ENCODE data around the gene VIL1. TPM values are rescaled to one million over a fixed set of nuclear protein-coding genes. Genes with fewer than 3 reads are reported as not detected.

The VIL1 gene
- total RNA-seq, 1 experiment from 2014 or later = 0.49 TPM

DNA sequence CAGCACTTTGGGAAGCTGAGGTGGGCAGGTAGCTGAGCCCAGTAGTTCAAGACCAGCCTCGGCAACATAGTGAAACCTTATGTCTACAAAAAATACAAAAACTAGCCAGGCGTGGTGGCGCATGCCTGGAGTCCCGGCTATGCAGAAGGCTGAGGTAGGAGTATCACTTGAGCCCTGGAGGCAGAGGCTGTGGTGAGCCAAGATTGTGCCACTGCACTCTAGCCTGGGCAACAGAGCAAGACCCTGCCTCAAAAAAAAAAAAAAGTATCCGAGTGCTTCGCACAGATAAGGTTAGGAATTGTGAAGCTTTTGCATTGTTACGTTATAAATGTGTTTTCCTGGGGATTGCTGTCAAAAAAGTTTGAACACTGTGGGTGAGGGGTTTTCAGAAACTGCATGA lies 15.1 kb upstream of the VIL1 start (continued):
- TF ChIP-seq, protein P1, sequence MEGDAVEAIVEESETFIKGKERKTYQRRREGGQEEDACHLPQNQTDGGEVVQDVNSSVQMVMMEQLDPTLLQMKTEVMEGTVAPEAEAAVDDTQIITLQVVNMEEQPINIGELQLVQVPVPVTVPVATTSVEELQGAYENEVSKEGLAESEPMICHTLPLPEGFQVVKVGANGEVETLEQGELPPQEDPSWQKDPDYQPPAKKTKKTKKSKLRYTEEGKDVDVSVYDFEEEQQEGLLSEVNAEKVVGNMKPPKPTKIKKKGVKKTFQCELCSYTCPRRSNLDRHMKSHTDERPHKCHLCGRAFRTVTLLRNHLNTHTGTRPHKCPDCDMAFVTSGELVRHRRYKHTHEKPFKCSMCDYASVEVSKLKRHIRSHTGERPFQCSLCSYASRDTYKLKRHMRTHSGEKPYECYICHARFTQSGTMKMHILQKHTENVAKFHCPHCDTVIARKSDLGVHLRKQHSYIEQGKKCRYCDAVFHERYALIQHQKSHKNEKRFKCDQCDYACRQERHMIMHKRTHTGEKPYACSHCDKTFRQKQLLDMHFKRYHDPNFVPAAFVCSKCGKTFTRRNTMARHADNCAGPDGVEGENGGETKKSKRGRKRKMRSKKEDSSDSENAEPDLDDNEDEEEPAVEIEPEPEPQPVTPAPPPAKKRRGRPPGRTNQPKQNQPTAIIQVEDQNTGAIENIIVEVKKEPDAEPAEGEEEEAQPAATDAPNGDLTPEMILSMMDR (IDR thresholded peaks at IDR 0.05 in 2 of 3, conservative IDR thresholded peaks at IDR 0.05 in 1 of 3; ENCODE audit: borderline replicate concordance in 1 of 3, insufficient read depth in 1 of 3, low read depth in 2 of 3, low read length in 2 of 3) = no peak
- TF ChIP-seq CEBPB (IDR thresholded peaks at IDR 0.05; ENCODE audit: low read depth) = no peak
- no peak for TF ChIP-seq FOSL1 (IDR thresholded peaks at IDR 0.05; ENCODE audit: low read depth)
- TF ChIP-seq YY1 (IDR thresholded peaks at IDR 0.05; ENCODE audit: extremely low read depth, insufficient replicate concordance, low read depth, low read length) = no peak
- no peak for TF ChIP-seq TCF7L2 (IDR thresholded peaks at IDR 0.05; ENCODE audit: borderline replicate concordance, extremely low read depth, insufficient read depth, insufficient read length)
- TF ChIP-seq ZFX (IDR thresholded peaks at IDR 0.05) = no peak
- TF ChIP-seq POLR2A (IDR thresholded peaks at IDR 0.05; ENCODE audit: borderline replicate concordance, extremely low read depth, insufficient read depth, insufficient read length) = no peak
- no peak for TF ChIP-seq EZH2phosphoT487 (IDR thresholded peaks at IDR 0.05; ENCODE audit: borderline replicate concordance)
- TF ChIP-seq CBX3 (IDR thresholded peaks at IDR 0.05; ENCODE audit: low read depth) = no peak
- TF ChIP-seq, protein P2, sequence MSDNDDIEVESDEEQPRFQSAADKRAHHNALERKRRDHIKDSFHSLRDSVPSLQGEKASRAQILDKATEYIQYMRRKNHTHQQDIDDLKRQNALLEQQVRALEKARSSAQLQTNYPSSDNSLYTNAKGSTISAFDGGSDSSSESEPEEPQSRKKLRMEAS (IDR thresholded peaks at IDR 0.05) = no peak
- TF ChIP-seq SP1 (IDR thresholded peaks at IDR 0.05; ENCODE audit: low read depth) = no peak

DNA sequence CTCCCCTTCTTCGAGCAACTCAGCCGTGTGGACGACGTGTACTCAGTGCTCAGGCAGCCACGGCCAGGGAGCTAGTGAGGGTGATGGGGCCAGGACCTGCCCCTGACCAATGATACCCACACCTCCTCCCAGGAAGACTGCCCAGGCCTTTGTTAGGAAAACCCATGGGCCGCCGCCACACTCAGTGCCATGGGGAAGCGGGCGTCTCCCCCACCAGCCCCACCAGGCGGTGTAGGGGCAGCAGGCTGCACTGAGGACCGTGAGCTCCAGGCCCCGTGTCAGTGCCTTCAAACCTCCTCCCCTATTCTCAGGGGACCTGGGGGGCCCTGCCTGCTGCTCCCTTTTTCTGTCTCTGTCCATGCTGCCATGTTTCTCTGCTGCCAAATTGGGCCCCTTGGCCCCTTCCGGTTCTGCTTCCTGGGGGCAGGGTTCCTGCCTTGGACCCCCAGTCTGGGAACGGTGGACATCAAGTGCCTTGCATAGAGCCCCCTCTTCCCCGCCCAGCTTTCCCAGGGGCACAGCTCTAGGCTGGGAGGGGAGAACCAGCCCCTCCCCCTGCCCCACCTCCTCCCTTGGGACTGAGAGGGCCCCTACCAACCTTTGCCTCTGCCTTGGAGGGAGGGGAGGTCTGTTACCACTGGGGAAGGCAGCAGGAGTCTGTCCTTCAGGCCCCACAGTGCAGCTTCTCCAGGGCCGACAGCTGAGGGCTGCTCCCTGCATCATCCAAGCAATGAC lies 14.4 kb upstream of the VIL1 start:
- Histone ChIP-seq H3K4me1 (ENCODE audit: control insufficient read depth in 1 of 2, insufficient read depth in 2 of 2, low read length in 2 of 2) (peaks cover 25 to 33% of the 10 kb centered on the region in 2 experiments), H3K27me3 (ENCODE audit: insufficient read depth, low read length) (no peaks in the 10 kb centered on the region), H3K9ac (ENCODE audit: low read length) (no peak overlapping the region; the same call in 1 of the 2 replicates), H3K27ac (ENCODE audit: low read depth, low read length) (peak overlapping the region; percentile 90), H3K36me3 (ENCODE audit: control insufficient read depth in 1 of 2, insufficient read depth in 2 of 2, low read length in 2 of 2) (peaks cover 17 to 18% of the 10 kb centered on the region in 2 experiments), H2AFZ (ENCODE audit: low read depth, low read length, poor library complexity, severe bottlenecking) (no peak overlapping the region), H3K79me2 (ENCODE audit: insufficient read depth, low read length) (peaks cover 28% of the 10 kb centered on the region), H3K4me3 (replicated peaks in 1 of 2; ENCODE audit: low read depth in 1 of 2, low read length in 2 of 2) (no peak overlapping the region), H3K9me3 (ENCODE audit: control insufficient read depth in 1 of 2, insufficient read depth in 1 of 2, low read depth in 1 of 2, low read length in 2 of 2) (no peaks in the 10 kb centered on the region), H3K9me2 (ENCODE audit: insufficient read depth) (no peaks in the 10 kb centered on the region), H4K20me1 (ENCODE audit: insufficient read depth) (no peaks in the 10 kb centered on the region), H3K4me2 (ENCODE audit: low read length) (no peak overlapping the region)
- no TSS peak for BruUV-seq (replicated peaks)
- ChIA-PET CTCF (interaction anchor here (0.6 to 1.6 kb wide), 2 partner anchors 8 to 1299 kb away, joined by 6 to 8 read pairs; no protein-coding TSS in a partner anchor), RAD21 (ENCODE audit: low non-redundant PET in 1 of 2, low total read pairs in 2 of 2, uncharacterized antibody in 2 of 2, unreplicated experiment in 2 of 2) (no interaction called here), POLR2A (no interaction called here)
- no peak for TF ChIP-seq CEBPB (IDR thresholded peaks at IDR 0.05; ENCODE audit: low read depth)
- no peak for TF ChIP-seq SIN3A (IDR thresholded peaks at IDR 0.05; ENCODE audit: low read depth)
- no peak for TF ChIP-seq SRF (IDR thresholded peaks at IDR 0.05; ENCODE audit: low read depth)
- no peak for TF ChIP-seq POLR2AphosphoS5 (IDR thresholded peaks at IDR 0.05; ENCODE audit: low read depth, low read length)
- no peak for TF ChIP-seq SP1 (IDR thresholded peaks at IDR 0.05; ENCODE audit: low read depth)
- TF ChIP-seq EZH2phosphoT487 (IDR thresholded peaks at IDR 0.05; ENCODE audit: borderline replicate concordance) = no peak
- TF ChIP-seq TCF7L2 (IDR thresholded peaks at IDR 0.05; ENCODE audit: borderline replicate concordance, extremely low read depth, insufficient read depth, insufficient read length) = no peak
- no peak for TF ChIP-seq YY1 (IDR thresholded peaks at IDR 0.05; ENCODE audit: extremely low read depth, insufficient replicate concordance, low read depth, low read length)
- ATAC-seq (no peak), DNase-seq (ENCODE audit: low read depth, low spot score) (no peak)
- intact Hi-C loops (cut with micrococcal nuclease) = loop anchor here (5.0 kb wide), 1 partner anchor 443 kb away; no protein-coding TSS in a partner anchor
